T-cell (primary cell): ENCODE measurements around the gene CHD5. TPM values are rescaled to one million over a fixed set of nuclear protein-coding genes. Genes with fewer than 3 reads are reported as not detected.

ENCODE experiments used
- ATAC-seq, 4 experiments: fragments of 200-7000 bp in 3 of 4; fragments of 150-1000 bp in 1 of 4; cut with Tn5 transposase; replicated peaks in 1 of 4; 1 replicate in 3 of 4; 2 replicates in 1 of 4; pipeline ENCODE4 v1.10.0; 2021; ENCODE audit warnings: moderate library complexity in 3 of 4, mild to moderate bottlenecking in 2 of 4, moderate number of reproducible peaks in 1 of 4
- CTCF ChIA-PET, 2 donors: fragments of 300-600 bp; sonication (Branson Sonifier 250); formaldehyde crosslinking; loops; one replicate each; lab custom pipeline; 2022; ENCODE audit warnings: antibody characterized with exemption in 2 of 2; lab: Charles Lee
- POLR2A ChIA-PET, 2 donors: fragments of 300-600 bp; sonication (Branson Sonifier 250); formaldehyde crosslinking; loops; one replicate each; lab custom pipeline; 2022; ENCODE audit warnings: antibody characterized with exemption in 2 of 2; lab: Charles Lee
- DNase-seq, 35 experiments: peaks; one replicate each; pipeline versions ENCODE4 v3.0.0 to v3.0.0-alpha.2; 2013 to 2023
- H3K27ac ChIP-seq: one replicate; pipeline ENCODE4 v1.5.1; 2013; ENCODE audit warnings: low read length
- H3K27me3 ChIP-seq, 2 experiments: replicated peaks in 1 of 2; 1 replicate in 1 of 2; 2 replicates in 1 of 2; pipeline versions ENCODE4 v1.6.1 to v1.7.0; 2013; ENCODE audit warnings: low read length in 1 of 2, mixed read lengths in 1 of 2; ENCODE audit not compliant: control insufficient read depth in 2 of 2, insufficient read depth in 2 of 2; ENCODE audit errors: extremely low read depth in 1 of 2
- H3K36me3 ChIP-seq, 2 donors: 1 replicate in 1 of 2; 2 replicates in 1 of 2; pipeline versions ENCODE4 v1.6.1 to v1.7.0; 2013; ENCODE audit warnings: low read length in 1 of 2; ENCODE audit not compliant: control insufficient read depth in 2 of 2, insufficient read depth in 1 of 2; ENCODE audit errors: extremely low read depth in 1 of 2
- H3K4me1 ChIP-seq, 2 experiments: 1 replicate in 1 of 2; 2 replicates in 1 of 2; pipeline versions ENCODE4 v1.6.1 to v1.7.0; 2013; ENCODE audit warnings: low read length in 2 of 2, mixed read lengths in 1 of 2; ENCODE audit not compliant: insufficient read depth in 2 of 2, control insufficient read depth in 1 of 2; ENCODE audit errors: extremely low read depth in 1 of 2
- H3K4me3 ChIP-seq, 2 donors: 1 replicate in 1 of 2; 2 replicates in 1 of 2; pipeline versions ENCODE4 v1.5.1 to v1.7.0; 2013; ENCODE audit warnings: mild to moderate bottlenecking in 2 of 2, low read length in 1 of 2, moderate library complexity in 1 of 2; ENCODE audit not compliant: control insufficient read depth in 1 of 2; ENCODE audit errors: extremely low read depth in 1 of 2
- H3K9me3 ChIP-seq: 2 replicates; pipeline ENCODE4 v1.7.0; 2013
- H3K27ac Mint-ChIP-seq, 2 donors: one replicate each; pipeline ENCODE4 v1.8.0; 2020 to 2021; ENCODE audit warnings: mild to moderate bottlenecking in 2 of 2, mixed read lengths in 2 of 2
- H3K27me3 Mint-ChIP-seq, 2 donors: one replicate each; pipeline ENCODE4 v1.8.0; 2021 to 2022; ENCODE audit warnings: mixed read lengths in 2 of 2
- H3K36me3 Mint-ChIP-seq: one replicate; pipeline ENCODE4 v1.8.0; 2021; ENCODE audit warnings: mixed read lengths
- H3K4me1 Mint-ChIP-seq, 3 donors: one replicate each; pipeline ENCODE4 v1.8.0; 2020 to 2022; ENCODE audit warnings: mixed read lengths in 3 of 3, mild to moderate bottlenecking in 1 of 3
- H3K4me3 Mint-ChIP-seq, 3 donors: one replicate each; pipeline ENCODE4 v1.8.0; 2020 to 2022; ENCODE audit warnings: mild to moderate bottlenecking in 3 of 3, mixed read lengths in 3 of 3, moderate library complexity in 3 of 3
- H3K9me3 Mint-ChIP-seq, 3 donors: one replicate each; pipeline ENCODE4 v1.8.0; 2020 to 2022; ENCODE audit warnings: mixed read lengths in 3 of 3
- WGBS: methylation state at CpG from one replicate; pipeline ENCODE4 v1.1.5; 2013; ENCODE audit warnings: missing lambda C conversion rate; ENCODE audit not compliant: insufficient coverage; 5-methylcytosine and 5-hydroxymethylcytosine counted together
- total RNA-seq, 35 experiments: library from RNA in 6 of 35; stranded (reverse) in 6 of 35; fragments of 120-200 nt in 1 of 35; gene quantifications; one replicate each; pipeline versions ENCODE4 v1.2.1 to v1.2.4 and lab custom pipeline; 2013 to 2026

Gene CHD5
- total RNA-seq, 5 donors from 2014 or later (not counting 1 experiment from before 2014, with no cell fraction given) = 0.05 to 0.23 (median 0.16) TPM

GRCh38 chr1:6170742-6171201, 9.3 kb downstream of the CHD5 start:
- CTCF ChIA-PET = no interaction called here
- H3K9me3 Mint-ChIP-seq = no peaks in the 10 kb centered on the region
- 44% methylated on average over 11 of the region's 19 CpGs for WGBS
- ATAC-seq (peak in 1 of 4 experiments; percentile 13), DNase-seq (no peak)
- peaks cover 0 to 21% of the 10 kb centered on the region in 2 donors for H3K27me3 Mint-ChIP-seq
- Histone ChIP-seq H3K36me3 (no peaks in the 10 kb centered on the region), H3K9me3 (no peaks in the 10 kb centered on the region), H3K4me1 (no peaks in the 10 kb centered on the region), H3K27me3 (peaks cover 0 to 65% of the 10 kb centered on the region in 2 experiments), H3K4me3 (no peak overlapping the region), H3K27ac (no peak overlapping the region)
- POLR2A ChIA-PET = no interaction called here
- H3K27ac Mint-ChIP-seq = no peak overlapping the region
- no peaks in the 10 kb centered on the region for H3K36me3 Mint-ChIP-seq
- H3K4me1 Mint-ChIP-seq = no peaks in the 10 kb centered on the region
- no peak overlapping the region for H3K4me3 Mint-ChIP-seq

DNA sequence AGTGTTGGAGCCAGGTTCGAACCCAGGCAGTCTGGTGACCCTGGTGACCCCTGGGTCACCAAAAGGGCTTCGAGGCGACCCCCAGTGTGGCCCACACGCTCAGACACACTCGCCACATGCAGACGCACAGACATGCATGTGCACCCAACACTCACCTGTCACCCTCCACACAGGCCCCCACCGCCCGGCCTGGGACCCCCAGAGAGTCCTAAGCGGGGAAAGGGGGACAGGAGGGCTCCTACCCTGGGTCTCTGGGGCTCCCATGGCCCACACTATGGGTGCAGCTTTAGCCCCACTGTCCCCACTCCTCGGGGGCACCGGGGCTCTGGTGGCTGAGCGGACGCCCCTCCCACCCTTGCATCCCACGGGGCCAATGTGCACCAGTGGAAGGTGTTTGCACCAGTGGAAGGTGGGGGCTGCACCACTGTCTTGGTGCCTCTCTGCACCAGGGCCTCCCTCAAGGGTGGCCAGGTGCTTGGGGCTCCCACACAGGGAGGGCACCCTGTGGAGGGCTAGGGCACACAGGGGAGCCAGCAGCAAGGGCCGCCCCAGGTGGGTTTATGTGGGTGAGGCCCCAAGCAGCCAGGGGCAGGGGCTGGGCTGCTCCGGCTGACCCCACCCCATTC, 9.9 kb downstream of the CHD5 start:
- H3K4me3 ChIP-seq = no peak overlapping the region
- no peak for DNase-seq
- Mint-ChIP-seq H3K36me3 (no peaks in the 10 kb centered on the region), H3K27ac (no peak overlapping the region), H3K27me3 (peaks cover 0 to 24% of the 10 kb centered on the region in 2 donors), H3K9me3 (no peaks in the 10 kb centered on the region), H3K4me3 (no peak overlapping the region), H3K4me1 (no peaks in the 10 kb centered on the region)
- no peaks in the 10 kb centered on the region for H3K9me3 ChIP-seq
- 81% methylated on average over 8 of the region's 16 CpGs for WGBS
- no peak overlapping the region for H3K27ac ChIP-seq
- H3K4me1 ChIP-seq = no peaks in the 10 kb centered on the region
- no peak for ATAC-seq
- ChIA-PET CTCF (no interaction called here), POLR2A (no interaction called here)
- H3K27me3 ChIP-seq = peaks cover 0 to 63% of the 10 kb centered on the region in 2 experiments
- no peaks in the 10 kb centered on the region for H3K36me3 ChIP-seq

- Mint-ChIP-seq H3K27me3 (peaks cover 3 to 28% of the 10 kb centered on the region in 2 donors), H3K9me3 (no peaks in the 10 kb centered on the region), H3K4me3 (no peak overlapping the region), H3K36me3 (no peaks in the 10 kb centered on the region), H3K4me1 (no peaks in the 10 kb centered on the region), H3K27ac (no peak overlapping the region)
- H3K4me3 ChIP-seq = no peak overlapping the region
- H3K27ac ChIP-seq = no peak overlapping the region
- H3K4me1 ChIP-seq = no peaks in the 10 kb centered on the region
- no peak for DNase-seq
- no peak for ATAC-seq
- POLR2A ChIA-PET = no interaction called here
- no peaks in the 10 kb centered on the region for H3K9me3 ChIP-seq
- no peaks in the 10 kb centered on the region for H3K36me3 ChIP-seq
- 75% methylated on average over 7 of the region's 18 CpGs for WGBS
- CTCF ChIA-PET = no interaction called here
- peaks cover 0 to 63% of the 10 kb centered on the region in 2 experiments for H3K27me3 ChIP-seq
Observed at GRCh38 chr1:6168947-6169586, 11.1 kb downstream of the CHD5 start.

DNA sequence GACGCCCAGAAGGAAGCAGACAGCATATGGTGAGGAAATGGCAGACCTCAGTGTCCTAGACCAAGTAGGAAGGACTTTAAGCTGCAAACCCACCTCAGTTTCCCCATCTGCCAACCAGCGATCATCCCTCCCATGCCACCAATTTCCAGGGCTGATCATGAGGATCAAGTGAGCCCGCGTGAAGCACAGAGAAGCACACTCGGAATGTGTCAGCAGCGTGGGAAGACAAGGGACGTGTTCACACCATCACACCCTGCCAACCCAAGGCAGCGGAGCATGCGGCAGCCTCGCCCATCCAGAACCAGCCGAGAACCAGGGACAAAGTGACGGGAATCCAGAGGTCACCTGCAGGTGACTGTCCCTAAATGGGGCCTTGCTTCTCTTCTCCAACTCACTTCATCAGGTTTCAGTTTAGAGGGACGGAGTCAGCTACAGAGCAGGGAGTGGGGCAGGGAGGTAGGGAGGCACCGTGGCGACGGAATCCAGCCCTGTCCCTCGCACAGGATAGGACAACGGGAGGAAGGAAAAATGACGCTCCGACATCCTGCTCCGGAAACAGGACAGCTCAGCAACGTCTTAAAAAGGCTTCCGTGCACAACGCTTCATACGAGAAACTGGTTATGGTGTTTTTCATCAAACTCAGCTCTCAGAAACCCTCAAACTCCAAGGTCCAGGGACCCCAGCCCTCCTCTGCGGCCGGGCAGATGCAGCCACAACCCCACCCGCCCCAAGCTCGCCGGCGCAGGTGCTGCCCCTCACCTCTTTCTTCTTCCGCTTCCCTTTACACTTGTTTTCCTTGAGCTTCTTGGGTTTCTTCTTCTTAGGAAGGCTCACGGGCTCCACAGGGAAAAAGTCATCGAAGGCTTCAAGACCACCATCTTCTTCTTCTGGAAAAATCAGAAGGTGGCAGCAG, 12.5 kb downstream of the CHD5 start:
- ChIA-PET CTCF (interaction anchor here in 1 of 2 donors (0.6 kb wide), 1 partner anchor 555 kb away, joined by 10 read pairs; no protein-coding TSS in a partner anchor), POLR2A (interaction anchor here in 1 of 2 donors (0.6 kb wide), 1 partner anchor 63 kb away, joined by 3 read pairs; no protein-coding TSS in a partner anchor)
- Histone ChIP-seq H3K4me3 (no peak overlapping the region), H3K4me1 (no peaks in the 10 kb centered on the region), H3K27ac (no peak overlapping the region), H3K36me3 (no peaks in the 10 kb centered on the region), H3K9me3 (no peaks in the 10 kb centered on the region), H3K27me3 (peaks cover 0 to 58% of the 10 kb centered on the region in 2 experiments)
- H3K4me1 Mint-ChIP-seq = no peaks in the 10 kb centered on the region
- H3K27ac Mint-ChIP-seq = no peak overlapping the region
- no peak for DNase-seq
- no peak for ATAC-seq
- no peaks in the 10 kb centered on the region for H3K36me3 Mint-ChIP-seq
- H3K9me3 Mint-ChIP-seq = no peaks in the 10 kb centered on the region
- WGBS = 69% methylated on average over 22 of the region's 34 CpGs
- H3K4me3 Mint-ChIP-seq = no peak overlapping the region
- H3K27me3 Mint-ChIP-seq = peaks cover 3 to 38% of the 10 kb centered on the region in 2 donors

GRCh38 chr1:6166655-6167390, 13.3 kb downstream of the CHD5 start:
- Histone ChIP-seq H3K27me3 (peaks cover 0 to 57% of the 10 kb centered on the region in 2 experiments), H3K4me3 (no peak overlapping the region), H3K36me3 (no peaks in the 10 kb centered on the region), H3K27ac (no peak overlapping the region), H3K4me1 (no peaks in the 10 kb centered on the region), H3K9me3 (no peaks in the 10 kb centered on the region)
- Mint-ChIP-seq H3K4me1 (no peaks in the 10 kb centered on the region), H3K36me3 (no peaks in the 10 kb centered on the region), H3K4me3 (no peak overlapping the region), H3K27me3 (peaks cover 3 to 35% of the 10 kb centered on the region in 2 donors), H3K9me3 (no peaks in the 10 kb centered on the region), H3K27ac (no peak overlapping the region)
- no peak for ATAC-seq
- WGBS = 74% methylated on average over 17 of the region's 19 CpGs
- ChIA-PET CTCF (interaction anchor here in 1 of 2 donors (0.6 kb wide), 1 partner anchor 556 kb away, joined by 10 read pairs; no protein-coding TSS in a partner anchor), POLR2A (no interaction called here)
- no peak for DNase-seq
